Mammary epithelial cell (primary cell): ENCODE measurements around the gene LITAFD.

Source experiments
- EZH2 ChIP-seq: IDR thresholded peaks from 2 replicates; pipeline ENCODE4 v1.6.1; 2012; ENCODE audit warnings: low read length, inconsistent platforms, borderline replicate concordance
- TF ChIP-seq, protein P1 (sequence below), 2 donors: IDR thresholded peaks in 1 of 2; conservative IDR thresholded peaks in 1 of 2; 2 replicates each; pipeline ENCODE4 v1.5.1; 2011 to 2012; ENCODE audit warnings: inconsistent platforms in 2 of 2, low read length in 2 of 2, mild to moderate bottlenecking in 2 of 2, control low read depth in 1 of 2, low read depth in 1 of 2; ENCODE audit not compliant: insufficient read depth in 1 of 2; ENCODE audit errors: extremely low read depth in 1 of 2

DNA sequence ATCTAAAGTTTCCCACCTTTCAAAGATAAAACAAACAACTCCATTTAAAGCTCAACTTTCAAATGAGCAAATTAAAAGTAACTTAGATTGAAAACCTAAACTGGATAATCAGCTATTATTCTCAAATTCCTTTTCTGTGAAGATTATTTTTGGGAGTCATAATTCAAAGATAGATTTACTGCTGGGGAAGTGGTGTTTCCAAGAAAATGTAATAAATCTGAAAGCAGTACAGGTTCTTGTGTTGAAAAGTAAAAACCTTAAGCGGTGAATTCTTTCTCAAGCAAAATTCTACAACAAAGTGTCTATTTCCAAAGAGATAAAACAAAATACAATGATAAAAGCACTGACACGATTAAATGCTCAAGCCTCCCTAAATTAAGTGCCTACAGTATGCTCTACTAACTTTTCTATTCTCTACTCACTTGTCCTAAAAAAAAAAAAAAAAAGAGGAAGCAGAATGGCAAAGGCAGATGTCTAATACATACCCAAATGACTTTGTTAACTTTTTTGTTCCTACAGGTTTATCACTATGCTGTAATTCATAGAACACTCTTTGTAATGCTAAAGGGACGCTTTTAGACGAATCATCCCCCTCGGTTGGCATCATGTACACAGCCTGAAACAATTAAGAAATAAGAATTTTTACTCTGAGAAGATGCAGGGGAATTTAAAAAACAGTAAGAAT is 34.5 kb downstream of the LITAFD start:
- TF ChIP-seq, protein P1, sequence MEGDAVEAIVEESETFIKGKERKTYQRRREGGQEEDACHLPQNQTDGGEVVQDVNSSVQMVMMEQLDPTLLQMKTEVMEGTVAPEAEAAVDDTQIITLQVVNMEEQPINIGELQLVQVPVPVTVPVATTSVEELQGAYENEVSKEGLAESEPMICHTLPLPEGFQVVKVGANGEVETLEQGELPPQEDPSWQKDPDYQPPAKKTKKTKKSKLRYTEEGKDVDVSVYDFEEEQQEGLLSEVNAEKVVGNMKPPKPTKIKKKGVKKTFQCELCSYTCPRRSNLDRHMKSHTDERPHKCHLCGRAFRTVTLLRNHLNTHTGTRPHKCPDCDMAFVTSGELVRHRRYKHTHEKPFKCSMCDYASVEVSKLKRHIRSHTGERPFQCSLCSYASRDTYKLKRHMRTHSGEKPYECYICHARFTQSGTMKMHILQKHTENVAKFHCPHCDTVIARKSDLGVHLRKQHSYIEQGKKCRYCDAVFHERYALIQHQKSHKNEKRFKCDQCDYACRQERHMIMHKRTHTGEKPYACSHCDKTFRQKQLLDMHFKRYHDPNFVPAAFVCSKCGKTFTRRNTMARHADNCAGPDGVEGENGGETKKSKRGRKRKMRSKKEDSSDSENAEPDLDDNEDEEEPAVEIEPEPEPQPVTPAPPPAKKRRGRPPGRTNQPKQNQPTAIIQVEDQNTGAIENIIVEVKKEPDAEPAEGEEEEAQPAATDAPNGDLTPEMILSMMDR (conservative IDR thresholded peaks at IDR 0.05 in 1 of 2, IDR thresholded peaks at IDR 0.05 in 1 of 2; ENCODE audit: extremely low read depth in 1 of 2, insufficient read depth in 1 of 2, low read depth in 1 of 2, low read length in 2 of 2) = no peak
- TF ChIP-seq EZH2 = no peak
